ENCODE data around the gene WASF2. TPM values are rescaled to one million over a fixed set of nuclear protein-coding genes. Genes with fewer than 3 reads are reported as not detected.

The WASF2 gene
- total RNA-seq, 2 donors from 2014 or later: 42.0 to 63.6 TPM

DNA sequence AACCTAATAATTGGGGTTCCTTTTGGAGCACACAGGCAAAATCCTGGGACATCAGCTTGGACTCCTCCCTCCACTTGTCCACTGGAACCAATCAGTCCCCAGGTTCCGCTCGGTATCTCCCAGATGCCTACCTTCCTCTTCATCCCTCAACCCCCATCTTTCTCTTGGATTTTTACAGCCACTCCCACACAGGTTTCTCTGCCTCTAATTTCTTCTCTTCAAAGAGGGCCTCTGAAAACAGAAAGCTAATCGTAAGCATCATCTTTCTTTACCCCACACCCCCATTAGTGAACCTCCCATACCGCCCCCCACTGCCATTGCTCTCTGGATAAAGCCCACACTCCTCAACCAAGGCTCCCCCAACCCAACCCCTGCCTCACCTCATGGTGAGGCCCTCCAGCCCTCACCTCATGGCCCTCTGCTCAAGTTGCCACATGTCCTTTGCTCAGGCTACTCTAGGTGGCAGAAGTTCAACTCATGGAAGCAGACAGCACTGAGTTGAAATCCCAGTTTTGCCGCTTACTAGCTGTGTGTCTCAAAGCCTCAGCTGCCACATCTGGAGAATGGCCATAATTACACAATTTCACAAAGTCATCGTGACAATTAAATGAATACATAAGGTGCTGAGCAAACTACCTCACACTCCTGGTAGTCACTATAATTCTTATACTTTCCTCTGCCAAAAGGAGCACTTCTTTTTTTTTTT lies 18.1 kb upstream of the WASF2 start:
- Histone ChIP-seq H3K4me3 (no peak overlapping the region), H3K36me3 (no peaks in the 10 kb centered on the region), H3K27ac (peak overlapping the region in 1 of 2 donors; percentile 11), H3K4me1 (replicated peaks) (no peaks in the 10 kb centered on the region), H3K27me3 (replicated peaks; ENCODE audit: insufficient read depth) (no peaks in the 10 kb centered on the region), H3K9me3 (no peaks in the 10 kb centered on the region)
- no peak for DNase-seq (ENCODE audit: low spot score)
- intact Hi-C loops (cut with DNase I): no loop called here
- TF ChIP-seq, protein P1, sequence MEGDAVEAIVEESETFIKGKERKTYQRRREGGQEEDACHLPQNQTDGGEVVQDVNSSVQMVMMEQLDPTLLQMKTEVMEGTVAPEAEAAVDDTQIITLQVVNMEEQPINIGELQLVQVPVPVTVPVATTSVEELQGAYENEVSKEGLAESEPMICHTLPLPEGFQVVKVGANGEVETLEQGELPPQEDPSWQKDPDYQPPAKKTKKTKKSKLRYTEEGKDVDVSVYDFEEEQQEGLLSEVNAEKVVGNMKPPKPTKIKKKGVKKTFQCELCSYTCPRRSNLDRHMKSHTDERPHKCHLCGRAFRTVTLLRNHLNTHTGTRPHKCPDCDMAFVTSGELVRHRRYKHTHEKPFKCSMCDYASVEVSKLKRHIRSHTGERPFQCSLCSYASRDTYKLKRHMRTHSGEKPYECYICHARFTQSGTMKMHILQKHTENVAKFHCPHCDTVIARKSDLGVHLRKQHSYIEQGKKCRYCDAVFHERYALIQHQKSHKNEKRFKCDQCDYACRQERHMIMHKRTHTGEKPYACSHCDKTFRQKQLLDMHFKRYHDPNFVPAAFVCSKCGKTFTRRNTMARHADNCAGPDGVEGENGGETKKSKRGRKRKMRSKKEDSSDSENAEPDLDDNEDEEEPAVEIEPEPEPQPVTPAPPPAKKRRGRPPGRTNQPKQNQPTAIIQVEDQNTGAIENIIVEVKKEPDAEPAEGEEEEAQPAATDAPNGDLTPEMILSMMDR (IDR thresholded peaks at IDR 0.05): no peak
- TF ChIP-seq POLR2A (IDR thresholded peaks at IDR 0.05) (no peak), POLR2AphosphoS5 (IDR thresholded peaks at IDR 0.05) (no peak)
- WGBS: 68% methylated on average over 6 of the region's 6 CpGs

DNA sequence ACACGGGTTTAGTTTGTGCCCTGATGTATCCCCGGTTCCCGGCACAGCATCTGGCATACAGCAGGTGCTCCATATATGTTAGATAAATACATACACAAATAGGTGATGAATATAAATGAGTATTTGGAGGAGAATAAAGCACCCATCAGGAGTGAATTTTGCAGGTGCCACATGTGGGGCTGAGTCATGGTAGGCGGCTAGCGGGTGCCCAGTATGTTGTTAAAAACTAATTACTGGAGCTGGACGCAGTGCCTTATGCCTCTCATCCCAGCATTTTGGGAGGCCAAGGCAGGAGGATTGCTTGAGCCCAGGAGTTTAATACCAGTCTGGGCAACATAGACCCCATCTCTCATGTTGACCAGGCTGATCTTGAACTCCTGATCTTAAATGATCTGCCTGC lies 16.7 kb upstream of the WASF2 start:
- 91% methylated on average over 6 of the region's 6 CpGs for WGBS
- no peaks in the 10 kb centered on the region for H3K4me1 ChIP-seq (replicated peaks)
- intact Hi-C loops (cut with DNase I): no loop called here

DNA sequence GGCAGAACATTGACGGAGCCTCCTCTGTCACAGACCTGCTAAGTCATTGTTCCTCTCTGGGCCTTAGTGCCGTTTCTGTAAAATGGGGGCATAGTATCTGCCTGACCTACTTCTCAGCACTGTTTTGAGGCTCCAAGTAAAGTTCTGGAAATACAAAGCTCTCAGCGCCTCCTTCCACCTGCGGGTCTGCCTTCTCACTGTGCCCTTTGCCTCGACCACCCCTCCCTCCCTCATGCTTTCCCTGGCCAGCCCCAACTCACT lies 15.4 kb upstream of the WASF2 start:
- H3K9me3 ChIP-seq: no peaks in the 10 kb centered on the region
- H3K4me1 ChIP-seq (replicated peaks): no peaks in the 10 kb centered on the region
- TF ChIP-seq POLR2AphosphoS5 (IDR thresholded peaks at IDR 0.05): no peak
- TF ChIP-seq, protein P1 (IDR thresholded peaks at IDR 0.05): no peak
- TF ChIP-seq POLR2A (IDR thresholded peaks at IDR 0.05): no peak
- no peak overlapping the region for H3K4me3 ChIP-seq
- DNase-seq (ENCODE audit: low spot score): no peak
- 31% methylated on average over 5 of the region's 5 CpGs for WGBS
- H3K36me3 ChIP-seq: no peaks in the 10 kb centered on the region
- H3K27ac ChIP-seq: peak overlapping the region; percentile 87 to 88
- H3K27me3 ChIP-seq (replicated peaks; ENCODE audit: insufficient read depth): no peaks in the 10 kb centered on the region
- intact Hi-C loops (cut with DNase I): no loop called here

More for the DNA sequence above, 16.7 kb upstream of the WASF2 start:
- no peak for DNase-seq (ENCODE audit: low spot score)
- Histone ChIP-seq H3K36me3 (no peaks in the 10 kb centered on the region), H3K27me3 (replicated peaks; ENCODE audit: insufficient read depth) (no peaks in the 10 kb centered on the region), H3K27ac (no peak overlapping the region), H3K4me3 (no peak overlapping the region), H3K9me3 (no peaks in the 10 kb centered on the region)
- TF ChIP-seq POLR2A (IDR thresholded peaks at IDR 0.05): no peak
- TF ChIP-seq, protein P1 (IDR thresholded peaks at IDR 0.05): no peak
- TF ChIP-seq POLR2AphosphoS5 (IDR thresholded peaks at IDR 0.05): no peak

DNA sequence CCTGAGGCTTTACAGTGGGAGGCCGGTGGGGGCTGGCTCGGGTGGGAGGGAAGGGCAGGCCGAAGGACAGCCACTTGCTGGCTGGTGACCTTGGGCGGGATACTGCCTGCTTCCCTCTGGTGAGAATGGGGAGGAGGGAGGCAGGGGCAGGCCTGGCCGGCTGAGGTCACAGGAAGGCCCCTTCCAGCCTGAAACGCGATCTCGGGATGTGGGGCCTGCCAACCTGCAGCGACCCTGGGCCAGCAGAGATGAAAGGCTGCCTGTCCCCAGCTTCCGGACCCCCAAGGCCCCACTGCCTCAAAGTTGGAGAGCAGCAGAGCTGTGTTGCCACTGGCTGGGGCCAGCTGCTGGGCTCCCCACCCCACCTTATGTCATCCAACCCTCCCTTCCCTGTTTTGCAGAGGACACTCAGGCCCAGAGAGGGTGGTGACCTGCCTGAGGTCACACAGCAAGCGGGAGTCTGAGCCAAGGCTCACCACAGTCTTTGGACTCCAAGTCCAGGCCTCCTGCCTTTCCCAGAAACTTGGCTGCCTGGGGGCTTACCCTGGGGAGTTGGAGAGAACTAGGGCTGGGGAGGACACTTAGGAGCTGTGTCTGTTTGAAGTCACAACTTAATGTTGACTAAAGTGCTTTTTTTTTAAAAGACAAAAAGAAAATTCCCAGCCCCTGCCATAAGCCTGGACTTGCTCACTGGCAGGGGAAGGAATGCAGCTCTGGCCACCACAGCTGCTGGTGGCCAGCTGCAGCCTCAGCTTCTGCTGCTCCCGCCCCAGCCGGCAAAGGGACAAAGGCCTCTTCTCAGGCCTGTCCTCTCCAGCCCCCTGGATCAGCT lies 14.8 kb upstream of the WASF2 start:
- WGBS: 9% methylated on average over 12 of the region's 13 CpGs
- Histone ChIP-seq H3K9me3 (no peaks in the 10 kb centered on the region), H3K4me3 (no peak overlapping the region), H3K27ac (peak overlapping the region; percentile 87 to 88), H3K27me3 (replicated peaks; ENCODE audit: insufficient read depth) (no peaks in the 10 kb centered on the region), H3K4me1 (replicated peaks) (no peaks in the 10 kb centered on the region), H3K36me3 (no peaks in the 10 kb centered on the region)
- peak; percentile 54 for TF ChIP-seq POLR2AphosphoS5 (IDR thresholded peaks at IDR 0.05)
- TF ChIP-seq, protein P1 (IDR thresholded peaks at IDR 0.05): no peak
- no peak for DNase-seq (ENCODE audit: low spot score)
- intact Hi-C loops (cut with DNase I): no loop called here
